Measurements from ENCODE around the gene UBE2J2. TPM values are rescaled to one million over a fixed set of nuclear protein-coding genes. Genes with fewer than 3 reads are reported as not detected.

The UBE2J2 gene
- total RNA-seq, 1 experiment from 2014 or later = 121 TPM

DNA sequence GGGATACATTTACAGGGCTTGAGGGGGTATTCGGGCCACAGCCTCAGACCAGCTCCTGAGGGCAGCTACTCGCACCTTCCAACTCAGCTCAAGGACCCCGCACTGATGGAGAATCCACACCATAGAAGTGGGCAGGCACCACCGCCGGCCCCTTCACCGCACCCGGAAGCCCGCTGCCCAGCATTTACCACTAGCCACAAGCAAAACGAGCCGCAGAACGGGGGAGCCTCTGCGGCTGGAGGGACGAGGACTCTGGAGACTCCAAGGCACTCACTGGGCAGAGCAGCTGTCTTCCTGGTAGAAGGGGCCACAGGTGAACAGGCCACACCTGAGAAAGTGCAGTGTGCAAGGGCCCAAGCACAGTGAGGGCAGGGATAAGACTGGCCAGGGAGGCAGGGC, 5.4 kb downstream of the UBE2J2 start:
- no peak for DNase-seq (ENCODE audit: low read depth)
- in situ Hi-C loops (cut with HindIII; ENCODE audit: low pct_unique_long_range_greater_than_20kb, low sequenced_read_pairs) = no loop called here

- DNase-seq (ENCODE audit: low read depth) = no peak
- in situ Hi-C loops (cut with HindIII; ENCODE audit: low pct_unique_long_range_greater_than_20kb, low sequenced_read_pairs) = no loop called here
These were observed 6.0 kb downstream of the UBE2J2 start for GRCh38 chr1:1267488-1268283.

- DNase-seq (ENCODE audit: low read depth) = peak; percentile 66
- in situ Hi-C loops (cut with HindIII; ENCODE audit: low pct_unique_long_range_greater_than_20kb, low sequenced_read_pairs) = no loop called here
These were observed 8.8 kb downstream of the UBE2J2 start for GRCh38 chr1:1264868-1265272.

GRCh38 chr1:1264026-1264425, 9.6 kb downstream of the UBE2J2 start:
- in situ Hi-C loops (cut with HindIII; ENCODE audit: low pct_unique_long_range_greater_than_20kb, low sequenced_read_pairs) = no loop called here
- no peak for DNase-seq (ENCODE audit: low read depth)

GRCh38 chr1:1262758-1263157, 10.9 kb downstream of the UBE2J2 start:
- no peak for DNase-seq (ENCODE audit: low read depth)
- in situ Hi-C loops (cut with HindIII; ENCODE audit: low pct_unique_long_range_greater_than_20kb, low sequenced_read_pairs) = no loop called here

GRCh38 chr1:1262071-1262470, 11.6 kb downstream of the UBE2J2 start:
- DNase-seq (ENCODE audit: low read depth) = no peak
- in situ Hi-C loops (cut with HindIII; ENCODE audit: low pct_unique_long_range_greater_than_20kb, low sequenced_read_pairs) = no loop called here

GRCh38 chr1:1260843-1261560, 12.7 kb downstream of the UBE2J2 start:
- in situ Hi-C loops (cut with HindIII; ENCODE audit: low pct_unique_long_range_greater_than_20kb, low sequenced_read_pairs) = no loop called here
- DNase-seq (ENCODE audit: low read depth) = no peak

- in situ Hi-C loops (cut with HindIII; ENCODE audit: low pct_unique_long_range_greater_than_20kb, low sequenced_read_pairs) = no loop called here
These were observed 13.6 kb downstream of the UBE2J2 start for GRCh38 chr1:1259951-1260600.

GRCh38 chr1:1259540-1259939, 14.1 kb downstream of the UBE2J2 start:
- DNase-seq (ENCODE audit: low read depth) = no peak
- in situ Hi-C loops (cut with HindIII; ENCODE audit: low pct_unique_long_range_greater_than_20kb, low sequenced_read_pairs) = no loop called here

More at GRCh38 chr1:1259951-1260600, 13.6 kb downstream of the UBE2J2 start:
- DNase-seq (ENCODE audit: low read depth) = no peak

- in situ Hi-C loops (cut with HindIII; ENCODE audit: low pct_unique_long_range_greater_than_20kb, low sequenced_read_pairs) = no loop called here
- no peak for DNase-seq (ENCODE audit: low read depth)
These were observed 14.6 kb downstream of the UBE2J2 start for GRCh38 chr1:1259119-1259488.

GRCh38 chr1:1256956-1257871, 16.4 kb downstream of the UBE2J2 start:
- DNase-seq (ENCODE audit: low read depth) = no peak
- in situ Hi-C loops (cut with HindIII; ENCODE audit: low pct_unique_long_range_greater_than_20kb, low sequenced_read_pairs) = no loop called here

GRCh38 chr1:1255611-1256010, 18.0 kb downstream of the UBE2J2 start:
- DNase-seq (ENCODE audit: low read depth) = no peak
- in situ Hi-C loops (cut with HindIII; ENCODE audit: low pct_unique_long_range_greater_than_20kb, low sequenced_read_pairs) = no loop called here

GRCh38 chr1:1255078-1255477, 18.6 kb downstream of the UBE2J2 start:
- DNase-seq (ENCODE audit: low read depth) = no peak
- in situ Hi-C loops (cut with HindIII; ENCODE audit: low pct_unique_long_range_greater_than_20kb, low sequenced_read_pairs) = no loop called here

DNA sequence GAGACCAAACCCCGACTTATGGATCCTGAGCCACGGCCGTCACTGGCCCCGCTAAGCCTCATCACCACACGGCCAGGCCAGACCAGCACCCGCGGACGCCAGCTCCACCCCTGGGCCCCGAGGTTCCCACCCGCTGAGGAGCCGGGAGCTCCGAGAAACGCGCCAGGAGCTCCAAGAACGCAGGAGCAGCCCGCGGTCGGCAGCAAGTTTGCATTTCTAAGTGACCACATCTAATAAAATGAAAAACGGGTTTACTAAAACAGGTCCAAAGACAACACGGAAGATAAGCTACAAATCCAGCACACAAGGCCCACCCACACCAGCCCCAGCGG, 19.0 kb downstream of the UBE2J2 start:
- in situ Hi-C loops (cut with HindIII; ENCODE audit: low pct_unique_long_range_greater_than_20kb, low sequenced_read_pairs) = no loop called here
- DNase-seq (ENCODE audit: low read depth) = no peak

DNA sequence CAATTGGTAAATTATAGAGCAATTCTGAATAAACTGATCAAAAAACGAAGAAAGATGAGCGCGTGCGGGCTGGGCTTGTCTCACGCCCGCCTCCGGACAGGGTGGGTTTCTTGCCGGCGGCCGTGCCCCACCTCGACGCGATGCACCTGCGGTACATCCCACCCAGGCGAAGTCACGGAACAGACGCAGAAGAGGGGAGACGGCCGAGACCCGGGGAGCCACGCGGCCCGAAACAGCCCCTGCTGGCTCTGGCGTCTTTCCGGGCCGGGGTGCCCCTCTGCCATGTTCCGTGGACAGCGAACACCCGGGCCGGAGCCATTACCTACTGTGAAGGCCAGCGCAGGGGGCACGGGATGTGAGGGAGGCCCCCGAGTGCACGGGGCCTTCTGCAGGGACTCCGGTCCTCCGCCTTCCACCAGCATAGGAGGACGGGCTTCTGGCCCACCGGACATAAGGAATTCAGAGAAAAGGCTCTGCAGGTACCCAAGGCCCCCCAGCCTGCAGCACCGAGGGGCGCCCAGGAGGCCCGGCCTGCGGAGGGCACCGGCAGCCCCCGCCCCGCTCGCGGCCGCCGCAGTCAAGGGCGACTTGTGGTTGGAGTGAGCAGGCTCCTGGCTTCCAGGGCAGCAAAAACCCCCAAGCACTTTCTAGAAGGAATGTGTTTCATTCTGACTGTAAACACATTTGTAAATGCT, 19.5 kb downstream of the UBE2J2 start:
- in situ Hi-C loops (cut with HindIII; ENCODE audit: low pct_unique_long_range_greater_than_20kb, low sequenced_read_pairs) = no loop called here
- DNase-seq (ENCODE audit: low read depth) = no peak

- no peak for DNase-seq (ENCODE audit: low read depth)
- in situ Hi-C loops (cut with HindIII; ENCODE audit: low pct_unique_long_range_greater_than_20kb, low sequenced_read_pairs) = no loop called here
These were observed 20.3 kb downstream of the UBE2J2 start for GRCh38 chr1:1253314-1253713.

GRCh38 chr1:1250786-1251284, 22.8 kb downstream of the UBE2J2 start:
- in situ Hi-C loops (cut with HindIII; ENCODE audit: low pct_unique_long_range_greater_than_20kb, low sequenced_read_pairs) = no loop called here

More at GRCh38 chr1:1250786-1251284, 22.8 kb downstream of the UBE2J2 start:
- DNase-seq (ENCODE audit: low read depth) = no peak

Data from Caki2 (cell line).